Transverse colon (tissue), 4 donors: Measurements from ENCODE around the gene UBQLN4.

ENCODE experiments used
- CTCF ChIP-seq, 5 experiments: fragments of 200-600 bp in 3 of 5; fragments of 450-650 bp in 2 of 5; sonication (generic) in 3 of 5; IDR thresholded peaks; 1 replicate in 2 of 5; 2 replicates in 3 of 5; pipeline ENCODE4 v1.5.1; 2016 to 2017; ENCODE audit warnings: antibody characterized with exemption in 5 of 5, inconsistent platforms in 3 of 5, mild to moderate bottlenecking in 2 of 5, moderate library complexity in 1 of 5
- EP300 ChIP-seq: sonication (generic); formaldehyde crosslinking; IDR thresholded peaks from one replicate; pipeline ENCODE4 v1.6.1; 2017; ENCODE audit warnings: antibody characterized with exemption, low read depth
- POLR2A ChIP-seq: fragments of 450-650 bp; IDR thresholded peaks from one replicate; pipeline ENCODE4 v1.6.1; 2016; ENCODE audit warnings: antibody characterized with exemption, mild to moderate bottlenecking, moderate library complexity
- POLR2AphosphoS5 ChIP-seq, 3 donors: sonication (generic); formaldehyde crosslinking; IDR thresholded peaks; one replicate each; pipeline ENCODE4 v1.6.1; 2016; ENCODE audit warnings: antibody characterized with exemption in 3 of 3

- no peak for TF ChIP-seq CTCF (IDR thresholded peaks at IDR 0.05)
- TF ChIP-seq POLR2A = no peak
- no peak for TF ChIP-seq POLR2AphosphoS5 (IDR thresholded peaks at IDR 0.05)
- TF ChIP-seq EP300 = no peak
These were observed 21.1 kb upstream of the UBQLN4 start for GRCh38 chr1:156074661-156075060.
